Thoracic aorta (tissue), 2 donors: Measurements from ENCODE around the gene BLOC1S1. TPM values are rescaled to one million over a fixed set of nuclear protein-coding genes. Genes with fewer than 3 reads are reported as not detected.
A peak's percentile ranks its signal among the peaks of the same experiment; 100 is the strongest.

Experiments used
- ATAC-seq: fragments of 150-250 bp; one replicate; pipeline ENCODE4 v1.8.0; 2017; ENCODE audit warnings: low read depth; ENCODE audit not compliant: insufficient number of reproducible peaks, low FRiP score
- DNase-seq: peaks from one replicate; pipeline ENCODE4 v3.0.0-alpha.2; 2020; ENCODE audit warnings: low spot score
- H3K27ac ChIP-seq, 2 donors: fragments of 200-600 bp; sonication (generic); 1 replicate in 1 of 2; 2 replicates in 1 of 2; pipeline ENCODE4 v1.5.1; 2016; ENCODE audit warnings: mild to moderate bottlenecking in 2 of 2, moderate library complexity in 2 of 2
- H3K27me3 ChIP-seq: fragments of 200-600 bp; sonication (generic); replicated peaks from 2 replicates; pipeline ENCODE4 v1.6.0; 2016; ENCODE audit warnings: mild to moderate bottlenecking; ENCODE audit not compliant: insufficient read depth
- H3K36me3 ChIP-seq: fragments of 200-600 bp; sonication (generic); one replicate; pipeline ENCODE4 v1.5.1; 2016
- H3K4me1 ChIP-seq, 2 donors: fragments of 200-600 bp; sonication (generic); 1 replicate in 1 of 2; 2 replicates in 1 of 2; pipeline versions ENCODE4 v1.5.1 to v1.6.0; 2016; ENCODE audit warnings: low read depth in 2 of 2, mild to moderate bottlenecking in 1 of 2; ENCODE audit not compliant: control insufficient read depth in 1 of 2
- H3K4me3 ChIP-seq: fragments of 200-600 bp; sonication (generic); 2 replicates; pipeline ENCODE4 v1.5.1; 2016; ENCODE audit warnings: mild to moderate bottlenecking
- H3K9me3 ChIP-seq: fragments of 200-600 bp; sonication (generic); 2 replicates; pipeline ENCODE4 v1.5.1; 2016
- CTCF ChIP-seq: fragments of 200-600 bp; sonication (generic); IDR thresholded peaks from one replicate; pipeline ENCODE4 v1.5.1; 2019; ENCODE audit warnings: antibody characterized with exemption
- total RNA-seq, 2 donors: library from RNA; depleted of rRNA; stranded (reverse); fragments of >200 nt; gene quantifications; one replicate each; pipeline versions ENCODE4 v1.1.0 to v1.2.3, GENCODE V29; 2016

Gene BLOC1S1
- total RNA-seq, 2 donors from 2014 or later, result 113 to 117 TPM

- Histone ChIP-seq H3K36me3 (no peaks in the 10 kb centered on the region), H3K4me3 (no peak overlapping the region), H3K27ac (no peak overlapping the region), H3K9me3 (no peaks in the 10 kb centered on the region), H3K4me1 (no peaks in the 10 kb centered on the region), H3K27me3 (no peaks in the 10 kb centered on the region)
- TF ChIP-seq CTCF, result no peak
- ATAC-seq (no peak), DNase-seq (no peak)
These were observed 40.2 kb upstream of the BLOC1S1 start for GRCh38 chr12:55675666-55676065.

- peaks cover 3 to 7% of the 10 kb centered on the region in 2 donors for H3K4me1 ChIP-seq
- H3K4me3 ChIP-seq, result no peak overlapping the region
- ATAC-seq (no peak), DNase-seq (no peak)
- no peak for TF ChIP-seq CTCF
- no peaks in the 10 kb centered on the region for H3K9me3 ChIP-seq
- no peak overlapping the region for H3K27ac ChIP-seq
- H3K27me3 ChIP-seq, result no peaks in the 10 kb centered on the region
- H3K36me3 ChIP-seq, result no peaks in the 10 kb centered on the region
These were observed 39.1 kb upstream of the BLOC1S1 start for GRCh38 chr12:55676707-55677106.

- Histone ChIP-seq H3K4me3 (no peak overlapping the region), H3K27me3 (no peaks in the 10 kb centered on the region), H3K9me3 (no peaks in the 10 kb centered on the region), H3K36me3 (no peaks in the 10 kb centered on the region), H3K27ac (no peak overlapping the region), H3K4me1 (peaks cover 6 to 15% of the 10 kb centered on the region in 2 donors)
- no peak for ATAC-seq
- no peak for DNase-seq
- TF ChIP-seq CTCF, result no peak
These were observed 36.2 kb upstream of the BLOC1S1 start for GRCh38 chr12:55679691-55680090.

GRCh38 chr12:55681142-55682077 is 34.4 kb upstream of the BLOC1S1 start:
- Histone ChIP-seq H3K27ac (peak overlapping the region; percentile 34 to 47), H3K27me3 (no peaks in the 10 kb centered on the region), H3K4me1 (peaks cover 6 to 15% of the 10 kb centered on the region in 2 donors), H3K9me3 (no peaks in the 10 kb centered on the region), H3K36me3 (peaks cover 16% of the 10 kb centered on the region), H3K4me3 (peak overlapping the region; percentile 51)
- TF ChIP-seq CTCF, result peak; percentile 36
- ATAC-seq (peak; percentile 44), DNase-seq (peak; percentile 63)

GRCh38 chr12:55682087-55682796 is 33.6 kb upstream of the BLOC1S1 start:
- DNase-seq, result no peak
- no peaks in the 10 kb centered on the region for H3K9me3 ChIP-seq
- H3K36me3 ChIP-seq, result peaks cover 24% of the 10 kb centered on the region
- H3K4me3 ChIP-seq, result peak overlapping the region; percentile 51
- no peak overlapping the region for H3K27ac ChIP-seq
- no peaks in the 10 kb centered on the region for H3K27me3 ChIP-seq
- ATAC-seq, result no peak
- TF ChIP-seq CTCF, result no peak
- peaks cover 6 to 15% of the 10 kb centered on the region in 2 donors for H3K4me1 ChIP-seq
